Duodenal mucosa (tissue), 2 donors: ENCODE results near the gene CHERP.

ENCODE experiments used
- H3K27ac ChIP-seq: one replicate; pipeline ENCODE4 v1.7.0; 2013; ENCODE audit warnings: low read depth, low read length
- H3K27me3 ChIP-seq, 2 donors: one replicate each; pipeline ENCODE4 v1.7.0; 2013; ENCODE audit warnings: low read length in 2 of 2, control low read depth in 1 of 2; ENCODE audit not compliant: insufficient read depth in 2 of 2, control insufficient read depth in 1 of 2
- H3K36me3 ChIP-seq, 2 donors: one replicate each; pipeline ENCODE4 v1.7.0; 2013; ENCODE audit warnings: low read length in 2 of 2, control low read depth in 1 of 2; ENCODE audit not compliant: insufficient read depth in 2 of 2, control insufficient read depth in 1 of 2
- H3K4me1 ChIP-seq, 2 donors: one replicate each; pipeline ENCODE4 v1.7.0; 2013; ENCODE audit warnings: low read length in 2 of 2, control low read depth in 1 of 2; ENCODE audit not compliant: insufficient read depth in 2 of 2, control insufficient read depth in 1 of 2
- H3K4me3 ChIP-seq, 2 donors: one replicate each; pipeline ENCODE4 v1.7.0; 2013; ENCODE audit warnings: low read length in 2 of 2, low read depth in 1 of 2
- H3K9ac ChIP-seq, 2 donors: one replicate each; pipeline ENCODE4 v1.7.0; 2013; ENCODE audit warnings: low read length in 2 of 2, low read depth in 1 of 2
- H3K9me3 ChIP-seq, 2 donors: one replicate each; pipeline ENCODE4 v1.7.0; 2013; ENCODE audit warnings: low read length in 2 of 2, control low read depth in 1 of 2; ENCODE audit not compliant: control insufficient read depth in 1 of 2

The CHERP gene

GRCh38 chr19:16529466-16530144 lies 12.6 kb downstream of the CHERP start:
- no peaks in the 10 kb centered on the region for H3K4me1 ChIP-seq
- H3K27ac ChIP-seq, result no peak overlapping the region
- peaks cover 66 to 91% of the 10 kb centered on the region in 2 donors for H3K36me3 ChIP-seq
- H3K27me3 ChIP-seq, result no peaks in the 10 kb centered on the region
- H3K4me3 ChIP-seq, result no peak overlapping the region
- no peaks in the 10 kb centered on the region for H3K9me3 ChIP-seq
- H3K9ac ChIP-seq, result no peak overlapping the region

DNA sequence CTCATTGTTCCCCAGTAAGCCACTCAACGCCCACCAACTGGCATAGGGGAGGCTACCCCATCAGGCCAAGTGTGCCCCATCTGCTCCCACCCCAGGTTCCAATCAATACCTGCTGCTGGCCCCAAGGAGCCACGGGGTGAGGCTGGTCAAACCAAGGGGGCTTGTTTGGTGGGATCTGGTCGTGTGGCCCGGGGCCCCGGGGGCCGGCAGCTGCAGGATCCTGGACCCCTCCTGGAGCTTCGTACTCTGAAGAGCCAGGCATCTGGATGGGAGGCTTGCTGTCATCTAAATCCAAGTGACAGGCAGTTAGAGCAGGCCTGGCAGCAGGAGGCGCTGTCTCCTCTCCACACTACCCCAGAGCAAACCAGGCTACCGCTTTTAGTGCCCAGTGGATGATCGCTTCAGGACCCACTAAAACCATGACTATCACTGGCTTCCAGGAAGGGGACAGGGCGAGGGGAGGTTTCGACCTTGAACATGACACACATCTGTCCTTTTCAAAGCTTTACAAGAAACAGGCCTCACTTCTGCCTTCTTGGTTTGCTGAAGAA lies 14.2 kb downstream of the CHERP start:
- Histone ChIP-seq H3K27ac (no peak overlapping the region), H3K36me3 (peaks cover 68 to 87% of the 10 kb centered on the region in 2 donors), H3K9me3 (no peaks in the 10 kb centered on the region), H3K4me3 (no peak overlapping the region), H3K27me3 (no peaks in the 10 kb centered on the region), H3K9ac (no peak overlapping the region), H3K4me1 (no peaks in the 10 kb centered on the region)

GRCh38 chr19:16527334-16527935 lies 14.8 kb downstream of the CHERP start:
- H3K36me3 ChIP-seq, result peaks cover 63 to 87% of the 10 kb centered on the region in 2 donors
- no peak overlapping the region for H3K4me3 ChIP-seq
- no peaks in the 10 kb centered on the region for H3K4me1 ChIP-seq
- no peak overlapping the region for H3K27ac ChIP-seq
- H3K27me3 ChIP-seq, result no peaks in the 10 kb centered on the region
- H3K9ac ChIP-seq, result no peak overlapping the region
- H3K9me3 ChIP-seq, result no peaks in the 10 kb centered on the region

- Histone ChIP-seq H3K27me3 (no peaks in the 10 kb centered on the region), H3K9ac (no peak overlapping the region), H3K36me3 (peaks cover 54 to 83% of the 10 kb centered on the region in 2 donors), H3K27ac (no peak overlapping the region), H3K9me3 (no peaks in the 10 kb centered on the region), H3K4me3 (no peak overlapping the region), H3K4me1 (no peaks in the 10 kb centered on the region)
These were observed 16.3 kb downstream of the CHERP start for GRCh38 chr19:16525751-16526481.

- Histone ChIP-seq H3K4me3 (no peak overlapping the region), H3K9me3 (no peaks in the 10 kb centered on the region), H3K36me3 (peaks cover 52 to 83% of the 10 kb centered on the region in 2 donors), H3K9ac (no peak overlapping the region), H3K27me3 (no peaks in the 10 kb centered on the region), H3K4me1 (no peaks in the 10 kb centered on the region), H3K27ac (no peak overlapping the region)
These were observed 17.1 kb downstream of the CHERP start for GRCh38 chr19:16524991-16525734.

DNA sequence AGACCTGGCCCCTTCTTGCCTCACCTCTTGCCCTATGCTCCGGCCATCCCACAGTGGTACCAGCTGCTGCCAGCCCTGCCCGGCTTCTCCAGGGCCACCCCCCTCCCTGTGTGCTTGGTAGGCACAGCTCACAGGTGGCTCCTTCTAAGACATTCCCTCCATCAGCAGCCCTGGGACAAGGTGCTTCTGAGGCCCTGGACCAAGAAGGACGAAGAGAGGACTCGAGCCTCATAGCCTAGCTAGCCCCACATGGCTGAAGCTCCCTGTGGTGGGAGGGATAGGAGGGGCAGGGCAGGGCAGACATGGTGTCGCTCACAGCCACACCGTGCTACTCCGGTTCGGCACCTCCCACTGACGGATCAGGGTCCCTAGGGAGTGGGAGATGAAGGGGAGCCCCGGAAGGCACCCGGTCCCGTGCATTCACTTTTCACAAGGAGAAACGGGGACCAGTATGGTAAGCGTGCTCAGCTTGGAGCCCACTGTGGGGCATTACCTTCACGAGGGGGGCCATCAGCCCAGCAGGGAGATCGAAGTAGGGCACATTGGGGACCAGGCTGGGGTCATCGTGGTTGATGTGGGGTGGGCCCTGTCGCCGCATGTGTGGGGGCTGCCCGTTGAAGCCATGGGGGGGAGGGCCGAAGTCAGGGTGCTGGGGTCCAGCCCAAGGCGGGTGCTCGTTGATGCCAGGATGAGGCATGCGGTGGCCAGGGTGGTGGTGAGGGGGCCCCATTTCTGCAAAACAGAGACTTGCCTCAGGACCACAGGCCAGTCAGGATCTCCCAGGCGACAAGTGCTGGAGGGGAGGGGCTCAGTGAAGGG lies 19.5 kb downstream of the CHERP start:
- Histone ChIP-seq H3K36me3 (peaks cover 58 to 88% of the 10 kb centered on the region in 2 donors), H3K4me1 (no peaks in the 10 kb centered on the region), H3K9me3 (no peaks in the 10 kb centered on the region), H3K9ac (no peak overlapping the region), H3K27me3 (no peaks in the 10 kb centered on the region), H3K27ac (no peak overlapping the region), H3K4me3 (no peak overlapping the region)

DNA sequence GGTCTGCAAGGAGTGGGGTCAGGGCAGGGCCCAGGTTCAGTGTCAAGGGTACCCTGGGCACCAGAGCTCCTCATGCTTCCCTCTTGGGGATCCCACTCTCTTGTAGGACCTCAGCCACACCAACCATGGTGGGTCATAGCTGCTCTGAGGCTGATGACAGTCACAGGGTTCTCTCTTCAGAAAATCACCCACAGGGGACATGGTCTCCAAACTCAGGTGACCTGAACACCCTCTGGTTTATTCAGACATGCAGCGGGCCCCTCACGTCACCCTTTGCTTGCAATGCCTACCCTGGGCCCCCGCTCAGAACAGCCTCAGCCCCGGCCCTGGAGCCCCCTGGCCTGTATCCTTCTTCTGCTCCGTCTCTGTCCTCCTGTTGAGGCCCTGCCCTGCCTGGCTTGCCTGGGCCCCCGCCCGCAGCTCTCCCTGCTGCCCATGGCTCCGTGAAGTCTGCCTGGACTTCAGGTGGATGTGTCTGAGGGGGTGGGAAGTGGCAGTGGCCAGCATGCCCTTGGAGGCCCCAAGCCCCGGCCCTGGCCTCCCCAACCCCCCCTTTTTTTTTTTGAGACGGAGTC lies 20.4 kb downstream of the CHERP start:
- H3K9me3 ChIP-seq, result no peaks in the 10 kb centered on the region
- peaks cover 0 to 8% of the 10 kb centered on the region in 2 donors for H3K4me1 ChIP-seq
- no peaks in the 10 kb centered on the region for H3K27me3 ChIP-seq
- H3K27ac ChIP-seq, result no peak overlapping the region
- H3K4me3 ChIP-seq, result no peak overlapping the region
- peaks cover 56 to 88% of the 10 kb centered on the region in 2 donors for H3K36me3 ChIP-seq
- no peak overlapping the region for H3K9ac ChIP-seq

GRCh38 chr19:16520986-16521624 lies 21.1 kb downstream of the CHERP start:
- H3K9me3 ChIP-seq, result no peaks in the 10 kb centered on the region
- no peaks in the 10 kb centered on the region for H3K27me3 ChIP-seq
- no peak overlapping the region for H3K27ac ChIP-seq
- no peak overlapping the region for H3K9ac ChIP-seq
- H3K4me1 ChIP-seq, result peaks cover 0 to 11% of the 10 kb centered on the region in 2 donors
- peaks cover 56 to 85% of the 10 kb centered on the region in 2 donors for H3K36me3 ChIP-seq
- H3K4me3 ChIP-seq, result no peak overlapping the region
